Measurements from ENCODE around the gene CARD19.
"Not testable (repeated sequence)": the region's sequence is repeated elsewhere in the genome, so short reads cannot be mapped to it uniquely, and the experiment has no call there.

The CARD19 gene

GRCh38 chr9:93107825-93108161 lies 11.8 kb downstream of the CARD19 start:
- DNase-seq: no peak

GRCh38 chr9:93108291-93109041 lies 12.4 kb downstream of the CARD19 start:
- peak; percentile 63 to 72 for DNase-seq

- no peak for DNase-seq
Measured at GRCh38 chr9:93110311-93110855, 14.4 kb downstream of the CARD19 start.

- DNase-seq: no peak
Measured at GRCh38 chr9:93111001-93111370, 15.0 kb downstream of the CARD19 start.

GRCh38 chr9:93111371-93112115 lies 15.5 kb downstream of the CARD19 start:
- DNase-seq: no peak

- no peak for DNase-seq
Measured at GRCh38 chr9:93112116-93112863, 16.3 kb downstream of the CARD19 start.

- no peak for DNase-seq
Measured at GRCh38 chr9:93112864-93113389, 16.9 kb downstream of the CARD19 start.

- DNase-seq: no peak
Measured at GRCh38 chr9:93114169-93114983, 18.4 kb downstream of the CARD19 start.

- DNase-seq: no peak
Measured at GRCh38 chr9:93114984-93115335, 18.9 kb downstream of the CARD19 start.

GRCh38 chr9:93115486-93116071 lies 19.6 kb downstream of the CARD19 start:
- DNase-seq: no peak

GRCh38 chr9:93116072-93116961 lies 20.3 kb downstream of the CARD19 start:
- no peak for DNase-seq

- not testable (repeated sequence) for DNase-seq
Measured at GRCh38 chr9:93117521-93117920, 21.5 kb downstream of the CARD19 start.

- DNase-seq: no peak
Measured at GRCh38 chr9:93117924-93118862, 22.2 kb downstream of the CARD19 start.

- no peak for DNase-seq
Measured at GRCh38 chr9:93118863-93119702, 23.1 kb downstream of the CARD19 start.

- DNase-seq: no peak
Measured at GRCh38 chr9:93119703-93119952, 23.6 kb downstream of the CARD19 start.

GRCh38 chr9:93119953-93120845 lies 24.2 kb downstream of the CARD19 start:
- peak in 1 of 2 experiments; percentile 45 for DNase-seq

GRCh38 chr9:93120846-93121315 lies 24.9 kb downstream of the CARD19 start:
- DNase-seq: no peak
